Measurements from ENCODE around the gene UPK3A. TPM values are rescaled to one million over a fixed set of nuclear protein-coding genes. Genes with fewer than 3 reads are reported as not detected.

Gene UPK3A
- total RNA-seq, 1 donor from 2014 or later = not detected

DNA sequence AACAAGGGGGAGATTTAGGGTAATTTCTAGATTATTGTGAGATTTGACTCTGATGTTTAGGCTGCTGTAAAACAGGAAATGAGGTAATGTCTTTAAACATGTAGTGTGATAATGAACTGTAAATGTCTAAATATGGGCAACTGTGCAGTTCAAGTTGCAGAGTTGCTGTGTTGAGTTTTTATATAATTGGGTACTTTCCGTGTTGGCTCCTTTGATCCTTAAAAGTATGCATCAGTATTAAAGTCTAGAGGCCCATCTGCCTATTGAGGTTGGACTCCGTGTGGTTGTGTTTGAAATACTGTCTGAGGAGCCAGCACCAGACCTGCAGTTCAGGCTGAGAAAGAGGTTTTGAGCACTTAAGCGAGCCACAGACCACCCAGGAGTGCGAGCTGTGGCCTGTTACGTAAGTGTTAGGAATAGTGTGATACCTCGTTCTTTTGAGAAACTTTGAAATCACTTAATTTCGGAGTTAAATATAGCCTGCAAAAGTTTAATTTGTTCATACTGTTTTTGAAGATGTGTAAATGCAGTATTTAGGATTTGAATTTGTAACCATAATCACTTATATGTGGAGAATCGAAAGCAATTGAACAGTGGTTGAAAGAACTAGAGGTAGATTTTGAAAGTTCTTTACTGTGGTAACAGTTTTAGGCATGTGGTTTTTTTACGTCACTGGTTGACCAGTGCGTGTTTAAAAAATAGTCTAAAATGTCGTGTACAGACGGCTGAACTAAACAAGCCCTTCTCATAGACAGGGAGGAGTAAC, 34.0 kb downstream of the UPK3A start:
- H3K4me1 ChIP-seq = peaks cover 38% of the 10 kb centered on the region
- H3K4me3 ChIP-seq = no peak overlapping the region
- TF ChIP-seq, protein P1, sequence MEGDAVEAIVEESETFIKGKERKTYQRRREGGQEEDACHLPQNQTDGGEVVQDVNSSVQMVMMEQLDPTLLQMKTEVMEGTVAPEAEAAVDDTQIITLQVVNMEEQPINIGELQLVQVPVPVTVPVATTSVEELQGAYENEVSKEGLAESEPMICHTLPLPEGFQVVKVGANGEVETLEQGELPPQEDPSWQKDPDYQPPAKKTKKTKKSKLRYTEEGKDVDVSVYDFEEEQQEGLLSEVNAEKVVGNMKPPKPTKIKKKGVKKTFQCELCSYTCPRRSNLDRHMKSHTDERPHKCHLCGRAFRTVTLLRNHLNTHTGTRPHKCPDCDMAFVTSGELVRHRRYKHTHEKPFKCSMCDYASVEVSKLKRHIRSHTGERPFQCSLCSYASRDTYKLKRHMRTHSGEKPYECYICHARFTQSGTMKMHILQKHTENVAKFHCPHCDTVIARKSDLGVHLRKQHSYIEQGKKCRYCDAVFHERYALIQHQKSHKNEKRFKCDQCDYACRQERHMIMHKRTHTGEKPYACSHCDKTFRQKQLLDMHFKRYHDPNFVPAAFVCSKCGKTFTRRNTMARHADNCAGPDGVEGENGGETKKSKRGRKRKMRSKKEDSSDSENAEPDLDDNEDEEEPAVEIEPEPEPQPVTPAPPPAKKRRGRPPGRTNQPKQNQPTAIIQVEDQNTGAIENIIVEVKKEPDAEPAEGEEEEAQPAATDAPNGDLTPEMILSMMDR (IDR thresholded peaks at IDR 0.05) = no peak
- H3K9me3 ChIP-seq = no peaks in the 10 kb centered on the region
- intact Hi-C loops (cut with DNase I) = no loop called here
- peak overlapping the region; percentile 75 for H3K27ac ChIP-seq
- H3K27me3 ChIP-seq (ENCODE audit: low read depth) = no peaks in the 10 kb centered on the region
- DNase-seq = no peak
- peaks cover 15% of the 10 kb centered on the region for H3K36me3 ChIP-seq
- ATAC-seq = peak; percentile 20 to 44

DNA sequence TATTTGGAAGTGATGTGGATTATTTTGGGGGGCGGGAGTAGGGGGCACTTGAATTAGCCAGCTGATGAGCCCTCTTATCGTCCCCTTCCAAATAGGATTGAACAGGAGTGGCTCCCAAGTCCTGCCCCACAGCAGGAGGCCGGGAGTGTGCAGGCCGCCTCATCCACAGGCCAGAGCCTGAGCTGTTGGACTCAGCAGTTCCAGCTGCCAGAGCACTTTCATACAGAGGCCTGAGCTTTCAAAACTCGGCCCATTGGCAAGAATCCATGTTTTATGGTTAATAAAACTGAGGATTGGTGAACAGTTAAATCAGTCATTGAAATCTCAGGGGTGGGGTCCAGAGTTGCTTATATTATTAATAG, 34.6 kb downstream of the UPK3A start:
- Histone ChIP-seq H3K4me3 (no peak overlapping the region), H3K4me1 (peaks cover 33% of the 10 kb centered on the region), H3K9me3 (no peaks in the 10 kb centered on the region), H3K27me3 (ENCODE audit: low read depth) (no peaks in the 10 kb centered on the region), H3K36me3 (peaks cover 21% of the 10 kb centered on the region), H3K27ac (peak overlapping the region; percentile 75)
- no peak for DNase-seq
- TF ChIP-seq, protein P1 (IDR thresholded peaks at IDR 0.05) = no peak
- peak; percentile 40 to 57 for ATAC-seq
- intact Hi-C loops (cut with DNase I) = no loop called here

DNA sequence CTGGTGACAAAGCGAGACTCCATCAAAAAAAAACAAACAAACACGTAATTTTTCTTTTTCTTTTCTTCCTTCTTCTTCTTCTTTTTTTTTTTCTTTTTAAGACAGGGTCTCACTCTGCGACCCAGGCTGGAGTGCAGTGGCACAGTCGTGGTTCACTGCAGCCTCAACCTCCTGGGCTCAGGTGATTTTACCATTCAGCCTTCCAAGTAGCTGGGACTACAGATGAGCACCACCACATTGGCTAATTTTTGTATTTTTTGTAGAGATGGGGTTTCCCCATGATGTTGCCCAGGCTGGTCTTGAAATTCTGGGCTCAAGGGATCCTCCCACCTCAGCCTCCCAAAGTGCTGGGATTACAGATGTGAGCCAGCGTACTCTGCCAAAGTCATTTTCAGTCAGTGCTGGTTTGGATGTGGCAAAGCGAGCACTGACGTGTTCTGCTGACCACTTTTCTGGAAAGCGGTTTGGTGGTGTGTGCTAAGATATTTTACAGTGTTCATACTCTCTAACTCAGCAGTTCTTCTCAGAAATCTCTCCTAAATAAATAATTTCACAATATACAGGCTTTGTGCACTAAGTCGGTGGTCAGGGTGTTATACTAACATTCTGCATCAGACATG, 35.7 kb downstream of the UPK3A start:
- Histone ChIP-seq H3K9me3 (no peaks in the 10 kb centered on the region), H3K27ac (no peak overlapping the region), H3K4me3 (no peak overlapping the region), H3K36me3 (peaks cover 31% of the 10 kb centered on the region), H3K27me3 (ENCODE audit: low read depth) (no peaks in the 10 kb centered on the region), H3K4me1 (peaks cover 28% of the 10 kb centered on the region)
- TF ChIP-seq, protein P1 (IDR thresholded peaks at IDR 0.05) = no peak
- ATAC-seq (no peak), DNase-seq (no peak)
- intact Hi-C loops (cut with DNase I) = no loop called here

DNA sequence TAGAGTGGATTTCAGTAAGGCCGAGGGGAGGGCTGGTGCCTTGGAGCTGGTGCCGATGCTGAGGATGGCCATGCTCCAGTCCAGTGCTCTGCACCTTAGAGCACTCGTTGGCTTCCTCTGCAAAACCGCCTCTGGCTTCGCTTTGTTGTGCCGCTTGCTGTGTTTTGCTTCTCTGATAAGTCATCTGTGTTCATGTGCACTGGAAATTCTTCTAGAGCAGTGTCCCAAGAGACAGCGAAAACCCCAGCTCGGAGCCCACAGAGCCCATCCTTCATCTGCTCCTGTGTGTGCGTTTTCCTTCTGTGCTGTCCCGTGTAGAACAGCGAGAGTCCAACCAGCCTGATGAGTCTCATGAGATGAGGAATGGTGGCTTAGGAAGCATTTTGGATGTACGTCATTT, 37.1 kb downstream of the UPK3A start:
- Histone ChIP-seq H3K9me3 (no peaks in the 10 kb centered on the region), H3K4me3 (no peak overlapping the region), H3K36me3 (peaks cover 31% of the 10 kb centered on the region), H3K27me3 (ENCODE audit: low read depth) (no peaks in the 10 kb centered on the region), H3K4me1 (peaks cover 28% of the 10 kb centered on the region), H3K27ac (no peak overlapping the region)
- intact Hi-C loops (cut with DNase I) = no loop called here
- DNase-seq (no peak), ATAC-seq (no peak)
- TF ChIP-seq, protein P1 (IDR thresholded peaks at IDR 0.05) = no peak

DNA sequence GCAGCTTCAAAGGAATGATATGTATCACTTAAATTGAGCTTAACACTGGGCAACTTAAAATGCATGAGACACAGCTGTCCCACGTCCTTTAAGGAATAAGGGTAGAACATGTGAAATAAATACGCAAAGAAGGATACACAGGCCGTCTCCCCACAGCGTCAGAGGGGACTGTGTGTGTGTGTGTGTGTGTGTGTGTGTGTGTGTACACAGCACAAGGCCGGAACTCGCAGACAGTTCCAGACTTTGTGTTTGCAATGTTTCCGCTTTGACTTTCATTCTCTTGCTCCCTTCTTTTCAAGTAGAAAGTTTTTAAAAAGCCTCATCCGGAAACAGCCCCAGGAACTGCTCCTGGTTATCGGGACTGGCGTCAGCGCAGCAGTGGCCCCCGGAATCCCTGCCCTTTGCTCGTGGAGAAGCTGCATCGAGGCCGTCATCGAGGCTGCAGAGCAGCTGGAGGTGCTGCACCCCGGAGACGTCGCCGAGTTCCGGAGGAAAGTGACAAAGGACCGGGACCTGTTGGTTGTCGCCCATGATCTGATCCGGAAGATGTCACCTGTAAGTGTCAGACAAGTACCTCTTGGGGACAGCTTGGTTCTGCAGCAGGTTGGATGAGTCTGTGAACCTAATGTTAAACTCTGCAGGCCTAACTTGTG, 38.2 kb downstream of the UPK3A start:
- H3K27me3 ChIP-seq (ENCODE audit: low read depth) = no peaks in the 10 kb centered on the region
- H3K4me3 ChIP-seq = no peak overlapping the region
- ATAC-seq (no peak), DNase-seq (no peak)
- TF ChIP-seq, protein P1 (IDR thresholded peaks at IDR 0.05) = no peak
- peaks cover 17% of the 10 kb centered on the region for H3K4me1 ChIP-seq
- intact Hi-C loops (cut with DNase I) = no loop called here
- no peak overlapping the region for H3K27ac ChIP-seq
- H3K9me3 ChIP-seq = no peaks in the 10 kb centered on the region
- peaks cover 40% of the 10 kb centered on the region for H3K36me3 ChIP-seq
